GM12874 (cell line): ENCODE results near the gene KIF6.

ENCODE experiments used
- CTCF ChIP-seq: IDR thresholded peaks from 2 replicates; pipeline ENCODE4 v1.5.1; 2011; ENCODE audit warnings: low read depth, mild to moderate bottlenecking, control low read depth, low read length, moderate library complexity; ENCODE audit not compliant: insufficient read depth

The KIF6 gene

GRCh38 chr6:39608652-39609345 is 116.4 kb downstream of the KIF6 start:
- TF ChIP-seq CTCF = no peak

GRCh38 chr6:39602601-39603519 is 122.3 kb downstream of the KIF6 start:
- TF ChIP-seq CTCF = no peak

- no peak for TF ChIP-seq CTCF
These were observed 125.2 kb downstream of the KIF6 start for GRCh38 chr6:39599973-39600372.

GRCh38 chr6:39599341-39599740 is 125.9 kb downstream of the KIF6 start:
- TF ChIP-seq CTCF = no peak

GRCh38 chr6:39594285-39594684 is 130.9 kb downstream of the KIF6 start:
- TF ChIP-seq CTCF = no peak

GRCh38 chr6:39593646-39594045 is 131.6 kb downstream of the KIF6 start:
- TF ChIP-seq CTCF = no peak

- no peak for TF ChIP-seq CTCF
These were observed 134.3 kb downstream of the KIF6 start for GRCh38 chr6:39590871-39591393.
